ENCODE data around the gene SUMO2. TPM values are rescaled to one million over a fixed set of nuclear protein-coding genes. Genes with fewer than 3 reads are reported as not detected.
"Not testable (repeated sequence)": the region's sequence is repeated elsewhere in the genome, so short reads cannot be mapped to it uniquely, and the experiment has no call there.

SUMO2 gene
- total RNA-seq, 1 donor from 2014 or later, result 103 TPM

DNA sequence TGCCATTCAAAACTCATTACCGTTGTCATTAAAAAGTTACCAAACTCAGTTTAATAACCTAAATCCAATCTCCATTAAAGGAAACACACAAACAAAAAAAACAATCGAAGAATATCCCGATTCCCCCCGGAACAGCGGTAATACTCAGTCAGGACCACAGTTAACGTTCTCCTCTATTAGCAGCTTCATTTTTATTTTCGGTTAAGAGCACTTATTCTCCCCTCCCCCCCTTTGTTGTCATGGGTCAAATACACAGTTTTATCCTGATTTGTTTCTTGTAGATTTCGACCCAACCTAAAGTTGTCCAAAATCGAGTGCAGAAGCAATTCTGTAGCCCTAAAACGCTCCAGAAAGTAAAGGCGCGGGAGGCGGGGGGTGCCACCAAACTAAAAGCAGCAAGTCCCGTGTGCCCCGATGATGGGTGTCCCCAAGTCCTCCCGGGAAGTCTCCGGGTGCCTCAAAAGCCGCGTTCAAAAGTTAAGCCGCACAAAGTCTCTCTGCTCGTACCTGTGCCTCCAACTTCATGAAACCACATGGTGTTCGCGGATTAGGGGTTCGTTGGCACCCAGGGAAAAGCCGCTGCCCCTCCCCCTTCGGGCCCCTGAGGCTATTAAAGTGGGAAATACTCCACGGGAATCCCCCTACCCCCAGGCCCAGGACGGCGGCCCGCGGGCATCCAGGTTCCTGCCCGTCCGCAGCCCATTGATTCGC, 996 bp downstream of the SUMO2 start:
- DNase-seq, result no peak

- DNase-seq, result no peak
Observed at GRCh38 chr17:75181110-75181509, 1.6 kb downstream of the SUMO2 start.

DNA sequence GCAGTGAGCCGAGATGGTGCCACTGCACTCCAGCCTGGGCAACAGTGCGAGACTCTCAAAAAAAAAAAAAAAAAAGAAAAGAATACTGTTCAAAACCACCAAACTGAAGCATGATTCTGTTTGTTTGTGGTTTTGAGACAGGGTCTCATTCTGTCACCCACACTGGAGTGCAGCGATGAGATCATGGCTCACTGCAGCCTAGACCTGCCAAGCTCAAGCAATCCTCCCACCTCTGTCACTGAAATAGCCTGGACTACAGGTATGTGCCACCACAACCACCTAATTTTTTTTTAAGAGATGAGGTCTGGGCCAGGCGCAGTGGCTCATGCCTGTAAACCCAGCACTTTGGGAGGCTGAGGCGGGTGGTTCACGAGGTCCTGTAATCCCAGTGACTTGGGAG, 4.3 kb downstream of the SUMO2 start:
- DNase-seq, result no peak

GRCh38 chr17:75176625-75177024, 6.1 kb downstream of the SUMO2 start:
- no peak for DNase-seq

GRCh38 chr17:75174996-75175395, 7.8 kb downstream of the SUMO2 start:
- no peak for DNase-seq

GRCh38 chr17:75173526-75173925, 9.2 kb downstream of the SUMO2 start:
- DNase-seq, result no peak

- no peak for DNase-seq
Observed at GRCh38 chr17:75168998-75169397, 13.8 kb downstream of the SUMO2 start.

DNA sequence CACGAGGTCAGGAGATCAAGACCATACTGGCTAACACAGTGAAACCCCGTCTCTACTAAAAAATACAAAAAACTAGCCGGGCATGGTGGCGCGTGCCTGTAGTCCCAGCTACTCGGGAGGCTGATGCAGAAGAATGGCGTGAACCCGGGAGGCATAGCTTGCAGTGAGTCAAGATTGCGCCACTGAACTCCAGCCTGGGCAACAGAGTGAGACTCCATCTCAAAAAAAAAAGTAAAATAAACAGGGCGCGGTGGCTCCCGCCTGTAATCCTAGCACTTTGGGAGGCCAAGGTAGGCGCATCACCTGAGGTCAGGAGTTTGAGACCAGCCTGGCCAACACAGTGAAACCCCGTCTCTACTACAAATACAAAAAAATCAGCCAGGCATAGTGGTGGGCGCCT, 18.2 kb downstream of the SUMO2 start:
- not testable (repeated sequence) for DNase-seq

GRCh38 chr17:75163074-75163473, 19.7 kb downstream of the SUMO2 start:
- DNase-seq, result no peak

DNA sequence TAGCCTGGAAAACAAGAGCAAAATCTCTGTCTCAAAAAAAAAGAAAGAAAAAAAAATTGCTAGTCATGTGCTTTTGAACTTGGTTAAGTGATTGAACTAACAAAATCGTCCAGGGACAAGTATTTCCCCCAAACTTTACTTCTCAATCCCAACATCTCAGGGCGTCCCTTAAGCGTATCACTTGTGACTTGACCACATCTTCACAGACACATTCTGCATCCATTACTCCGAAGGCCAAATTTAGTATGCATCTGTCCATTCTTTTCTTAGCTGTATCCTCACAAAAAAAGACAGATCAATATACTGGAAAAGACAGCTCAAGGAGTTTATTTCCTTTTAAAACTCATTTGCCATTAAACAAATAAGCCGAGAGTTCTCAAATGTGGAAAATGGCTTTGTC, 22.5 kb downstream of the SUMO2 start:
- DNase-seq, result no peak

DNA sequence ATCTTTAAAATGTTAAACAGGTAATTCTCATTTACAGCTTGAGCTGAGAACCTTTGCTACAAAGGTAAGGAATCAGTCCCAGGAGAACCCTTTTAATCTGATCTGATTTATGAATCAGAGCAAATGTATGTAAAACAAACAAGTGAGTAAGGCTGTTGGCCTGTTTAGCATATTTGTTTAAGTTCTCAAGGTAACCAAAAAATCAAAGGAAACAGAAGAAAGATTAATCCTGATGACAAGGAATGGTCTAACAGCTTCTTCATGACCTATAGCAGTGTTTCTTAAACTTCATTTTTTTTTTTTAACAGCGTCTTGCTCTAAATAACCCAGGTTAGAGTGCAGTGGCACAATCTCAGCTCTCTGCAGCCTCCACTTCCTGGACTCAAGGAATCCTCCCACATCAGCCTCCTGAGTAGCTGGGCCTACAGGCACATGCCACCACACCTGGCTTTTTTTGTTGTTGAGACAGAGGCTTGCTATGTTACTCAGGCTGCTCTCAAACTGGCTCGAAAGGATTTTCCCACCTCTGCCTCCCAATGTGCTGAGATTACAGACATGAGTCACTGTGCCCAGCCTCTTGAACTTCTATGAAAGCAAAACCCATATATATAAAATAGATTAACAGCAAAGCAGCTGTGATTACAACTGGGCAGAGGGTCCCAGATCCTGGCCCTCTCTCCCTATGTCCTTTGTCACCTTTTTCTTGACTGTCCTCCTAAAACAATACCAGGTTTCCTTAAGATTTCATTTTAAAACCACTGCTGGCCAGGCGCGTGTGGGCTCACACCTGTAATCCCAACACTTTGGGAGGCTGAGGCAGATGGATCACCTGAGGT, 23.3 kb downstream of the SUMO2 start:
- no peak for DNase-seq

DNA sequence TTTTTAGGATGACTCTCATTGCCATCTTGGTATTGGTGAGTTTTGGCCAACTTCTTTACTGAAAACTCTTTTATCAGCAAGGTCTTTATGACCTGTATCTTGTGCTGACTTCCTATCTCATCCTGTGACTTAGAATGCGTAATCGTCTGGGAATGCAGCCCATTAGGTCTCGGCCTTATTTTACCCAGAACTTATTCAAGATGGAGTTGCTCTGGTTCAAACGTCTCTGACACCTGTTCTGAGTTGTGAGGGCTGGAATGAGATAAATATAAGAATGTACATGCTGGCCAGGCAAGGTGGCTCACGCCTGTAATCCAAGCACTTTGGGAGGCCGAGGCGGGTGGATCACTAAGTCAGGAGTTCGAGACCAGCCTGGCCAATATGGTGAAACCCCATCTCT, 24.3 kb downstream of the SUMO2 start:
- not testable (repeated sequence) for DNase-seq

GRCh38 chr17:75155191-75155601, 27.6 kb downstream of the SUMO2 start:
- no peak for DNase-seq

DNA sequence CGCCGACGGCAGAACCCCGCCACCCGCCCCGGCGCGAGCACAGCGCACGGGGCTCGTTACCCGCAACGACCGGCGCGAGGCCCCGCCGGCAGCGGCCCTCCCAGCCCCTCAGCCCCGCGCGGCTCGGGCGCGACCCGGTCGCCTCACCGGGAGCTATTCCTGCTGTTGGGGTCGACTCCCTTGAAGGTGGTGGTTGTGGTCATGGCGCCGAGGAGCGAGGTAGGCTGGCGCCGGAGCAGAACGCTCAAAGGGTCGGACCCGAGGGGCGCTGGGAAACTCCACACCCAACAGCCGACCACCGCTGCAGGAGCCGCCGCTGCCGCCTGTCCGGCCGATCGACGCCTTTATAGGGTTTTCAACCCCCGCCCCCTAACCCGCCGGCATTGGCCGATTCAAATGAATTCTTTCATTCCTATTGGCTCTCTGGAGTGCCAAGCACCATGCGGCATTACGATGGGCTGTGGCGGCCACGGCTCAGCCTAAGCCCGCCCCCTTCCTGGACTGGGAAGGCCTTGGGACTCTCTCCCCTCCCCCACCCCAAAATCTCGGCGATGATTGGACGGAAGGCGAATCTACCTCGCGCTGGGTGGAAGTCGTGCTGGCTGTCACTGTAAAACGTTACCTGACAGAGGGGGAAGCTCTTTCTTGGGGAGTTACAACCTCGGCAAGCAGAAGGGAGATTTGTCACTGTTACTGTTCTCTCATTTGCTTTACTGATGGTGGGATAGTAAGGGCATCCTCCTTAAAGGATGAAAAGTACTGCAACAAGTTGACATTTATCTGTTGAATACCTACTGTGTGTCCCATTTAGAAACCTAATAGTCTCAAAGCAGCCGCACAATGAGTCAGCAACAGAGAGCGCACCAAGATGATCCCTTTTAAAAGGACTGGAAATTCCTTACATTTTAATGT, 28.3 kb downstream of the SUMO2 start, which contains the start of gene JPT1:
Gene JPT1, minus strand, starts transcription at position 318 of the 912 bp plus-strand sequence. Its CDS starts 115 bp downstream, at position 203.
- peak; percentile 97 for DNase-seq

- no peak for DNase-seq
Observed at GRCh38 chr17:75153780-75154194, 29.0 kb downstream of the SUMO2 start.

DNA sequence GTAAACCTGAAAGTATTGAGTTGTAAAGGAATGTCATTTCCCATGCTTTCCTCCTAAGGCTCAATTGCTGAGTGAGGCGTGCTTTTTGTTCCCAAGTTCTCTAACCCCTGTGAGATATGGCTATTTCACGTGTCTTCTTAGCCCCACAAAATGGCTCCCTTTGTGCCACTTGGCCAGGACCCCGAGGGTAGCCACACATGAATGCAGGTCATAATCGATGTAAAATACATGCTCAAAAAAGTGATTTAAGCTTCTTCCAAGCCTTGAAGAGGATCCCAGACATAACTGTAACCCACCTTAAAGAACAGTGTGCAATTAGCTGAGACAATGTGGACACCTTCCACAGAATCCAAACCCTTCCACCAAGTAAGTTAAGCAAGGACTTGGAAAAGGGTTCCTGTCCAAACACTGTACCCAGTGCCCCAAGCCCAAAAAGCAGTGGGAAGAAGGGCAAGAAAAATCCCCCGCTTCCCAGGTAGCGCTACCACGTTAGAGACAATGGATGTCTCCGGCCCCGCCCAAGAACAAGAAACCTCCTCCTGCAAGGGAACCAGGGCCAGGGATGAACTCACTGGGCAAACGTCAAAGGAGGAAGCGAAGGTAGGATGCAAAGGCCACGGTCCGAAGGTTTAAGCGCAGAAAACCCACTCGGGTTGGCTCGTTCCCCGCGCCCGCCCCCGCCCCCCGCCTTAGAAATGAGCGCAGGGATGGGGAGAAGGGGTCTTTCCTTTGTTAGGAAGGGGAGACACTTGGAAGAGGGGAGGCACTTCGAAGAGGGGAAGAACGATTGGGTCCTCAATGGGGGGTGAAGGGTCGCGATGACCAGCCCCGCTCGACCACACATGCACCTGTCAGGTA, 29.6 kb downstream of the SUMO2 start:
- no peak for DNase-seq

DNA sequence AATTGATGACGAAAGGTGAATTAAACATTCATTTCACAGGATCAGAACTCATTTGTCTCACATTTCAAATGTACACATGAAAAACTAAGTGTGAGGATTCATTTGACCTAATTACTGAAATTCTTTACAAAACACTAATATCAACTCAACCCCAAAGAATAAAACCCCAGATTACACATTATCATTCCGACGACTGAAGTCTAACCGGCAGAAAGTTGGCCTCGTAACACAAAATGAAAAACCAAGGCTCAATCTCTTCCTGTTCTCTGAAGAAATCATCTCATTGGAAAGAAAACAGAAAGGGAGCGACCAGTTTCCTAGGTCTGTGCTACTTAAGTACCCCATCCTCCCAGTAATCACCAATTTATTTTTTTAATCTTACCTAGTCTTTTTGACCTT, 30.2 kb downstream of the SUMO2 start:
- no peak for DNase-seq

DNA sequence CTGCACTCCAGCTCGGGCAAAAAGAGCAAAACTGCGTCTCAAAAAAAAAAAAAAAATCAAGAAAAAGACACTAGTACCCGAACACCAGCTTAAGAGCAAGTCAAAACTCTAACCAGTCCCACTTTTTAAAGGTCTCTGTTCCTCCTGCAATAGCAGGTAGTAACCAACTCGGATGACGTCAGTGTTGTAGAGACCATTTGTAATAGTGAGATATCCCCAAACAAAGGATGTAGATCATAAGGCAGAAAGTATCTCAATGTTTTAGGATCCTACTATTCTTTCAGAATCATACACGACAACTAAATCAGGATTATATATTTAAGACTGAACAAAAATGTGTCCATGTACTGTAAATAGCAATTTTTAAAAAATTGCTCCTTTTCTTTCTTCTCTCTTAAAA, 30.8 kb downstream of the SUMO2 start:
- DNase-seq, result no peak

- no peak for DNase-seq
Observed at GRCh38 chr17:75147878-75148546, 34.7 kb downstream of the SUMO2 start.

GRCh38 chr17:75146592-75146991, 36.2 kb downstream of the SUMO2 start:
- no peak for DNase-seq
